Left forelimb (tissue), 1 donor: ENCODE measurements around the gene CC2D1B.

Experiments used
- DNase-seq: peaks from one replicate; pipeline ENCODE4 v3.0.0-alpha.2; 2018; ENCODE audit warnings: low spot score

Gene CC2D1B

GRCh38 chr1:52359676-52360594, 6.1 kb downstream of the CC2D1B start:
- DNase-seq = no peak

- no peak for DNase-seq
Measured at GRCh38 chr1:52358851-52359497, 7.0 kb downstream of the CC2D1B start.

- no peak for DNase-seq
Measured at GRCh38 chr1:52357397-52357796, 8.6 kb downstream of the CC2D1B start.

- no peak for DNase-seq
Measured at GRCh38 chr1:52356818-52357355, 9.1 kb downstream of the CC2D1B start.

- DNase-seq = no peak
Measured at GRCh38 chr1:52355847-52356505, 10.0 kb downstream of the CC2D1B start.

GRCh38 chr1:52355436-52355835, 10.6 kb downstream of the CC2D1B start:
- DNase-seq = no peak

GRCh38 chr1:52352690-52353089, 13.3 kb downstream of the CC2D1B start:
- no peak for DNase-seq

GRCh38 chr1:52348704-52349300, 17.2 kb downstream of the CC2D1B start:
- DNase-seq = no peak

- DNase-seq = no peak
Measured at GRCh38 chr1:52346653-52347052, 19.4 kb downstream of the CC2D1B start.

GRCh38 chr1:52345252-52345651, 20.8 kb downstream of the CC2D1B start:
- no peak for DNase-seq

GRCh38 chr1:52343979-52344378, 22.0 kb downstream of the CC2D1B start:
- DNase-seq = no peak

GRCh38 chr1:52341655-52342260, 24.2 kb downstream of the CC2D1B start:
- DNase-seq = no peak

GRCh38 chr1:52337439-52337838, 28.6 kb downstream of the CC2D1B start:
- no peak for DNase-seq

- DNase-seq = no peak
Measured at GRCh38 chr1:52334906-52335528, 31.0 kb downstream of the CC2D1B start.

GRCh38 chr1:52332411-52332810, 33.6 kb downstream of the CC2D1B start:
- no peak for DNase-seq

GRCh38 chr1:52328615-52329014, 37.4 kb downstream of the CC2D1B start:
- no peak for DNase-seq

GRCh38 chr1:52325786-52326185, 40.2 kb downstream of the CC2D1B start:
- DNase-seq = no peak

- no peak for DNase-seq
Measured at GRCh38 chr1:52323731-52324130, 42.3 kb downstream of the CC2D1B start.

GRCh38 chr1:52321061-52321460, 44.9 kb downstream of the CC2D1B start:
- DNase-seq = no peak

GRCh38 chr1:52306227-52307006, 59.6 kb downstream of the CC2D1B start:
- DNase-seq = no peak
